GM04504 (cell line): ENCODE results near the gene GRAMD2A.

Experiments
- DNase-seq: peaks from one replicate; pipeline ENCODE4 v3.0.0-alpha.2; 2012; ENCODE audit warnings: low read depth

The GRAMD2A gene

DNA sequence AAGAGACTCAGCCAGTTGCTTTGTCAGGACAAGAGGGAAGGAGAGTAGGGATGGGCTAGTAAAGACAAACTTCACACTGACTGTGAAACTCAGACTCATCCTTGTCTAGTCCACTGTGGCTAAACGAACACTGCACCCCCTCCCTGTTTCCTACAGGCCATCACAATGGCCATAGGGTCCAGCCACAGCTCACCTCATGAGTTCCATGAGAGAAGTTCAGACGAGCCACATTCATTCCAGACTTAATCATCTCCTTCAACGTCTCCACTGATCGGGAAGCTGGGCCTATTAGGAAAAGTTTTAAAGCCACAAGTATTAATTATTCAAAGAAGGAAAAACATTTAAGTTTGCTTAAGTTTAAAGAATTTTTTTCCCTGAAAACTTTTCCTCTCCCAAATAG lies 19.6 kb upstream of the GRAMD2A start:
- no peak for DNase-seq

- DNase-seq = no peak
Observed at GRCh38 chr15:72216079-72216478, 18.5 kb upstream of the GRAMD2A start.

DNA sequence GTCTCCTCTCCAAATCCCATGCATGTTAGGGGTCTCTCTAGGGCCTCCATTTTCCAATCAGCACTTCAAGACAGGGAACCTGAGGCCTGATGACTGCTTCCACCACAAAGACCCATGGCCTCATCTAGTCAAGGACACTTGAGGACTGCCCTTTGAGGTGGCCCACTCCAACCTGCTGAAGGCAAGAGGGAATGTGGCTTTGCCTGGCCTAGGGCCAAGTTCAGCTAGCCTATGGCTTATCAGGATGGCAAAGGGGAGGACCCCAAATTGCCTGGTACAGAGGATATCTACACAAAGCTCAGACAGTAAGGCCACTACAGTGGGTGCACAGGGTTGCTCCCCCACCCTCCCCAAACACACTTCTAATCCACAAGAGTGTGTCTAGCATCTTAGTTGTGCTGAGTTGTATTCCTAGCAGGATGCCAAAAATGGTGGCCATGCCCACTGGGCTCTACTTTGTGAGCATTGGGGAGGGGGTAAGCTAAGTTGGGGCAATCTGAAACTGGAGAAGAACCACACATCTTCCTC lies 10.0 kb upstream of the GRAMD2A start:
- DNase-seq = no peak

- no peak for DNase-seq
Observed at GRCh38 chr15:72206677-72207000, 9.1 kb upstream of the GRAMD2A start.

DNA sequence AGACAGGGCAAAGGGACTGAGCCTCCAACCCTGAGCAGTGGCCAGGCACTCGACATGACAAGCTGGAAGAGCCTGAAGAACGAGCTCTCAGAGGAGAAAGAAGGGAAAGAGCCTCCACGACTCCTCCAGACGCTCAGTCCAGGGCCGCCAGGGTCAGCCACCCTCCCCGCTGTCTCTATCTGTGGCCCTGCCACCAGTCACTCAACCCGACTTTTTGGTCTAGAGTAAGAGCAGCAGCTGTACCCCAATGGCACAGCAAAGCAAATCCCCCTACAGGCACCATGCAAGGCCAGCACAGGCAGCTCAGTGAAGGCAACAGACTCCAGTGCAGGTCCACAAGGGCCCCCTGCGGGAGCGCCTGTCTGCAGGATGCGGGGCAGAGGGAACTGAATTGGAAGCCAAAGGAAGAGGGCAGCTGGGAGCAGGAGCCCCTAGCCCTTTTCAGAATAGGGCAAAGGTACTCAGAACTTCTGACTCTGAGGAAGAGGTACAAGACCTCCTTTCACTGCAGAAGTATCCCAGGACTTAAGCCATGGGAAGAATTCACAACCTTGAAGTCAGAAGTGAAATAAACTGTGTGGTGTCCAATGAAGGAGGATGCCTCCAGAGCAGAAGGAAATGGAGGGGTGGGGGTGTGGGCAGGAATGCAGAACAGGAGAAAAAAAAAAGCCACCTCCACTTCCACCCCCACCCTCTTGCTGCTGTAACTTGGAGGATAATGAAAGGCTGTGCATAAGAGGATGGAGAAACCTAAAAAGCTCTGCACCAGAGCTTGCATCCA lies 8.5 kb upstream of the GRAMD2A start:
- no peak for DNase-seq

- DNase-seq = no peak
Observed at GRCh38 chr15:72205273-72205672, 7.7 kb upstream of the GRAMD2A start.

- peak; percentile 76 for DNase-seq
Observed at GRCh38 chr15:72203507-72203837, 5.9 kb upstream of the GRAMD2A start.

GRCh38 chr15:72202801-72203506 lies 5.4 kb upstream of the GRAMD2A start:
- DNase-seq = no peak

DNA sequence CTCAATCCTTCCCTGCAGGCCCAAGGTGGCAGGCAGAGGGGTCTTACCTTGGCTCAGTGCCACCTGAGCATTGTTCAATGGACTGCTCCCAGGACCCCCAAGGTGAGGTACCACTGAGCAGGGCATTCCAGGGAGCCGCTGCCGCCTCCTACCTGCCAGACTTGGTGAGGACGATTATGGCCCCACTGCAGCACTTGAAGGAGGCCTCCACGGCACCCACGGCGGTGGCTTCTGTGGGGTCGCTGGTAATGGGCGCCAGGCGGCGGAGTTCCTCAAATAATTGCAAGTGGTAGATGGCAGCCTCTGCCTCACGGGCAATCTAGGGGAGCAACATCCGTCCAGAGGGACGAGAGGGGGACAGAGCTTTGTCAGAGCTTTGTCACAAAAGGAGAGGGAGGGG lies 4.7 kb upstream of the GRAMD2A start:
- DNase-seq = no peak

DNA sequence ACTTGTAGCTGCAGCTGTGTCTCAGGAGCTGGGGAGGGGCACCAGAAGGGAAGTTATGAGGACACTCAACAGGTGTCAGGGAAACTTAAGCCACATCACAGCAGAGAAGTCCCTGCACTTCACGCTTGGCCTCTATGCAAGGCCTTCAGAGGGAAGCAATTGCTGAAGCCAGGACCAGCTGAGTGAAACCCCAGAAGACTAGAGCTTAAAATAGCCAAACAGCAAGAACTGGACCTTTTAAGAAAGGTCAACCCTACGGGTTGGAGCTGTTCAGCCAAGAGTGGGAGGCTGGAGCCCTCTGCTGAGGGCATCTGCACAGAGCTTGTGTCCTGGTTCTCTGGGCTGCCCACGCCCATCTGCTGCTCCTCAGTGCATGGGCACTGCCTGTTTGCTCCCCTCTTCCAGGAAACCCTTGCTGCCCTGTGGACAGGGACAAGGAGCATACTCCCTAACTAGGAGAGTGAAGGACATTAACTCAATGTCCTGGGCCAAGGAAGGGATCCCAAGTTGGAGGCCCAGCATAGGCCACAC lies 3.9 kb upstream of the GRAMD2A start:
- no peak for DNase-seq

- no peak for DNase-seq
Observed at GRCh38 chr15:72200395-72201237, 3.0 kb upstream of the GRAMD2A start.

DNA sequence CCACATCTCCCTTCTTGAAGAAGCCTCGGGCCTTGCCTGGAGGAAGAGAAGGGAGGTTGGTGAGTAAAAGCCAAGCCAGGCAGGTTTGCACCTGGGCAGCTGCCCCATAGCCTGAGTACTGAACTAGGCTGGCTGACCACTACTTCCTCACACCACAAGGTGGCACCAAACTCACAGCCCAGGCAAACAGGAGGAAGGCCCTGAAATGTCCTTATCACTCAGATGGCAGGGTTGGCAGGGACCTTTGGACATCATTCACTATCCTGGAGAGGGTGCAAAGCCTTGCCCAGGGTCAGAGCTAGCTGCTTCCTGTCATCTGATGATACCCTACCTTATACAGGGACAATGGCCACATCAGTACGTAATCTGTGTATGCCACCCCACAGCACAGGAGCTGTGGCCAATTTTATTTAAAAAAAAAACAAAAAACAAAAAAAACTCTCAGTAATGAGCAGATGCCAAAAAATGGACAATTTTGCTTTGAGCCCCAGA lies 2.2 kb upstream of the GRAMD2A start:
- DNase-seq = peak; percentile 46

DNA sequence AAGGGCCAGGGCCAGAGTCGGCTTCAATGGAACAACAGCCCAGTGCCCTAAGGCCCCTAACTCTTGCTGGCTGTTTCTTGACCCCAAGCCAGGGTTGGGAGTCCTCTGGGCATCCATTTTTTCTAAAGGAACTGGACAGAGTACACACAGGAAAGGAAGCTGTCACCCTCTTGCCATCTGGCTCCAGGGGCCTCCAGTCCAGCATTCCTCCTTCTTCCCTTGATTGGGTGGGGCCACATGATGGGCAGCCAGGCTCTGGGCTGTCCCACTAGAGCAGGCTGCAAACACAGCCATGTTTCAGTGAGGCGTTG lies 1.6 kb upstream of the GRAMD2A start:
- no peak for DNase-seq

GRCh38 chr15:72198356-72199204 lies 993 bp upstream of the GRAMD2A start:
- no peak for DNase-seq

GRCh38 chr15:72197041-72197459 lies 537 bp downstream of the GRAMD2A start:
- no peak for DNase-seq

GRCh38 chr15:72196409-72197040 lies 1.1 kb downstream of the GRAMD2A start:
- no peak for DNase-seq

GRCh38 chr15:72195101-72195511 lies 2.5 kb downstream of the GRAMD2A start:
- DNase-seq = no peak

DNA sequence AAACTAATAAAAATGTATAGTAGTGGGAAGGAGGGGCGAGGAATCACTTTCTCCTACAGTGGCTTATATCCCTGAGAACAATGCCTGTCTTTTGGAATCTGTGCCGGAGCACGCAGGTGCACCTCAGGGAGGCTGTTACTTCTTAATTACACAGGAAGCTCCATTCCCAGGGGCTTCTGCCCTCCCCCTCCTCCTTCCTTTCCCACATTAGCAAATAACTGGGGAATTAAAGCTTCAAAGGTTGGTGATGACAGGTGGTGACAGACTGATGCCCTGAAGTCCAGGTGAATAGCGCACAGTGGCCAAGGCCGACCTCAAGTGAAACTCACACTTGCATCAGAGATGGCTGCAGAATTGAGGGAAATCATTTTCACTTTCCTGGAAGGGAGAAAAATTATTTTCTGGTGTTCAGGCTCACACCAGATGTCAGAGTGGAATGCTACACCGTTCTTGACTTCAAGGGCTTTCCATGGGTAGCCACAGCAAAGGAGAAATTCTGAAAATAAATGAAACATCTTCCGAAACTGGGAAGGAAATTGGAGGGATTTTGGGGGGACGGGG lies 3.7 kb downstream of the GRAMD2A start:
- DNase-seq = no peak

DNA sequence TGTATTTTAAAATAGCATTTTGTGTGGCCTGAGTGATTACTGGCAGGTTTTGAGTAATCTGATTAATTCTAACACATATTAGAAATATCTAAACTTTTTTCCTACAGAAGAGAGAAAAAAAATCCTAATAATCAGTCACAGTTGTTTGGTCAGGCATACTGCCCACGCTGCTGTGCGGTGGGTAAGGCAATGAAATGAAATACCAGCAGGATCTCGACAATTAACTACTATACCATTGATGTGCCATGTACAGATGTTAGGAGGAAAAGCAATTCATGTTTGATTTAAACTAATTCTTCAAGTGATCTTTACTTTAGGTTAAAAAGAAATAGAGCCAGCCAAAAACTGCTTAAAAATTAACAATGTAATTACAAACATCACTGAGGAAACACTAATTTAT lies 5.2 kb downstream of the GRAMD2A start:
- DNase-seq = no peak

- no peak for DNase-seq
Observed at GRCh38 chr15:72189250-72189902, 8.2 kb downstream of the GRAMD2A start.
